Spleen (tissue), 7 donors: ENCODE measurements around the gene SYNPR.

ENCODE experiments used
- POLR2A ChIP-seq, 3 donors: fragments of 450-650 bp; IDR thresholded peaks; one replicate each; pipeline ENCODE4 v1.5.1; 2017; ENCODE audit warnings: antibody characterized with exemption in 3 of 3, mild to moderate bottlenecking in 1 of 3
- POLR2AphosphoS5 ChIP-seq, 3 donors: sonication (generic); formaldehyde crosslinking; IDR thresholded peaks; one replicate each; pipeline ENCODE4 v1.5.1; 2017; ENCODE audit warnings: antibody characterized with exemption in 3 of 3
- TF ChIP-seq, protein P1 (sequence below), 11 experiments: fragments of 200-600 bp in 7 of 11; fragments of 450-650 bp in 4 of 11; sonication (generic) in 4 of 11; IDR thresholded peaks in 8 of 11; conservative IDR thresholded peaks in 3 of 11; 1 replicate in 7 of 11; 2 replicates in 4 of 11; pipeline versions ENCODE4 v1.4.0 to v1.8.0; 2016 to 2021; ENCODE audit warnings: antibody characterized with exemption in 11 of 11, inconsistent platforms in 4 of 11, mild to moderate bottlenecking in 1 of 11
- donor health status: DM: no; HTN: no; CAD: no; lungs with moderate emphysema.
- donor health status: DM: no; HTN: no; CAD: no.
- donor health status: DM: no; HTN: no; CAD: no.

DNA sequence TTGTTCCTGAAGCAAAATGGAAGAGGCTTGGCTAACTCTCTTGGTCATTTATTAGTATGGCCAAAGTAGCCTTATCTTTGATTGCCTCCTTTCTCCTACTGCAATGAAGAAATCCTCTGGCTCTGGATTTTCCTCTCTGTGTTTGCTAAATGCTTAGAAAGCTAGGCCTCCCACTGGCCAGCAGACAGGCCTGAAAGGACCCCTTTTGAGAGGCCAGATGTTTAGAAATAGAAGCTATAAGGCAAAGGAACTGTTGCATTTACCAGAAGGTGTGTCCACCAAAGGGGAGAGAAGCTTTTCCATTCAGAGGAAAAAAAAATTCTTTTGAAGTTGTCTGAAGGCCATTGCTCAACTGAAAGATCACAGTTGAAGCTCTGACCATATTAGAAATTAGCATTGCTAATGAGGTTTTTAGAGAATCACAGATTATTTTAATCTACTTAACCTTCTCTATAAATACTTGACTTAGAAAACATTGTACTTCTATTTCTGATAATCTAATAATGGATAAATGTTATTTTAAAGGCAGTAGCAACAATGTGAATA, 160.8 kb downstream of the SYNPR start:
- TF ChIP-seq, protein P1, sequence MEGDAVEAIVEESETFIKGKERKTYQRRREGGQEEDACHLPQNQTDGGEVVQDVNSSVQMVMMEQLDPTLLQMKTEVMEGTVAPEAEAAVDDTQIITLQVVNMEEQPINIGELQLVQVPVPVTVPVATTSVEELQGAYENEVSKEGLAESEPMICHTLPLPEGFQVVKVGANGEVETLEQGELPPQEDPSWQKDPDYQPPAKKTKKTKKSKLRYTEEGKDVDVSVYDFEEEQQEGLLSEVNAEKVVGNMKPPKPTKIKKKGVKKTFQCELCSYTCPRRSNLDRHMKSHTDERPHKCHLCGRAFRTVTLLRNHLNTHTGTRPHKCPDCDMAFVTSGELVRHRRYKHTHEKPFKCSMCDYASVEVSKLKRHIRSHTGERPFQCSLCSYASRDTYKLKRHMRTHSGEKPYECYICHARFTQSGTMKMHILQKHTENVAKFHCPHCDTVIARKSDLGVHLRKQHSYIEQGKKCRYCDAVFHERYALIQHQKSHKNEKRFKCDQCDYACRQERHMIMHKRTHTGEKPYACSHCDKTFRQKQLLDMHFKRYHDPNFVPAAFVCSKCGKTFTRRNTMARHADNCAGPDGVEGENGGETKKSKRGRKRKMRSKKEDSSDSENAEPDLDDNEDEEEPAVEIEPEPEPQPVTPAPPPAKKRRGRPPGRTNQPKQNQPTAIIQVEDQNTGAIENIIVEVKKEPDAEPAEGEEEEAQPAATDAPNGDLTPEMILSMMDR (IDR thresholded peaks at IDR 0.05 in 8 of 11, conservative IDR thresholded peaks at IDR 0.05 in 3 of 11): no peak
- TF ChIP-seq POLR2A (IDR thresholded peaks at IDR 0.05) (no peak), POLR2AphosphoS5 (IDR thresholded peaks at IDR 0.05) (no peak)
